Measurements from ENCODE around the gene TRAF2. TPM values are rescaled to one million over a fixed set of nuclear protein-coding genes. Genes with fewer than 3 reads are reported as not detected.

TRAF2 gene
- total and polyA plus RNA-seq, 2 of the 8 experiments (the other 6 are each of a cell fraction or from before 2014, with no cell fraction given) = 26.9 to 50.2 TPM

DNA sequence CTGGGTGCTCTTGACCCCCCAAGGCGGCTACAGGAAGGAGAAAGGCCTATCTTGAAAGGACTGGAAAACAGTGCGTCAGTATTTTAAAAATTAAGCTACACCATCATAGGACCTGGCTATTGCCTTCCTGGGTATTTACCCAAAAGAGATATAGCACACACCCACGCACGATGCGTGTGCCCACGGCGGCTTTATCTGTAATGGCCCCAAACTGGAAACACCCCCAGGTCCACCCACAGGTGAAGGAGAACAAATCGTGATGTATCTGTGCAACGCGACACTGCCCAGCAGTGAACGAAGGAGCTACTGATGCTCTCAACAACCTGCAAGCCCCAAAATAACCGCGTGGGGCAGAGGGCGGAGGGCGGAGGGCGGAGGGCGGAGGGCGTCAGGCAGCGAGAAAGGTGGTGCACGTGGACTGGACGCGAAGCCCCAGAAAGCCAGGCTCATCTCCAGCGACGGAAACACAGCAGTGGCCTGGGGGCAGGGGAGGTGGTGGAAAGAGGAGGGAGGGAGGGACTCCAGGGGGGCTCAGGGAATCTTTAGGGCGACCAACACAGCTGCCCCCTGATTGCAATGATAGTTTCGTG is 78.6 kb downstream of the TRAF2 start:
- Histone ChIP-seq H3K56ac (replicated peaks; ENCODE audit: insufficient read length, low read depth, low read length) (no peak overlapping the region), H3K79me1 (ENCODE audit: low read depth, low read length) (no peaks in the 10 kb centered on the region; the same call in 1 of the 2 replicates), H2BK15ac (ENCODE audit: low read length) (peak overlapping the region; percentile 61; the same call in 1 of the 2 replicates), H3K23me2 (ENCODE audit: low read depth, low read length) (no peaks in the 10 kb centered on the region), H3K23ac (ENCODE audit: insufficient read length) (no peak overlapping the region), H2BK12ac (ENCODE audit: low read depth, low read length) (0 out of 2 replicates have a peak overlapping the region, but pooled peaks have one; percentile 50), H2BK20ac (ENCODE audit: low read length) (no peak overlapping the region), H2AK5ac (ENCODE audit: low read depth, low read length) (no peak overlapping the region), H4K20me1 (replicated peaks in 1 of 2; ENCODE audit: control insufficient read depth in 1 of 2, insufficient read depth in 2 of 2, low read length in 2 of 2) (no peaks in the 10 kb centered on the region), H3K4me2 (ENCODE audit: insufficient read depth in 1 of 2, low read depth in 2 of 2, low read length in 2 of 2) (no peak overlapping the region), H3K27ac (ENCODE audit: low read depth, low read length) (no peak overlapping the region), H2BK5ac (ENCODE audit: low read depth, low read length) (no peak overlapping the region), H3K14ac (ENCODE audit: insufficient read length) (no peak overlapping the region), H2BK120ac (replicated peaks; ENCODE audit: low read depth, low read length) (no peak overlapping the region), H3K79me2 (ENCODE audit: control insufficient read depth in 1 of 2, insufficient read depth in 2 of 2, low read length in 2 of 2) (no peaks in the 10 kb centered on the region), H4K5ac (ENCODE audit: insufficient read length, low read depth, low read length) (no peak overlapping the region), H4K8ac (ENCODE audit: extremely low read depth, insufficient read depth, low read length) (no peak overlapping the region), H2AFZ (ENCODE audit: low read length) (no peak overlapping the region), H3K27me3 (replicated peaks in 1 of 4; ENCODE audit: control insufficient read depth in 3 of 4, extremely low read depth in 1 of 4, insufficient read depth in 3 of 4, low read length in 3 of 4) (no peaks in the 10 kb centered on the region), H3K36me3 (ENCODE audit: control insufficient read depth in 2 of 4, insufficient read depth in 4 of 4, low read length in 3 of 4) (no peaks in the 10 kb centered on the region), H3K4me1 (replicated peaks in 1 of 4; ENCODE audit: control insufficient read depth in 3 of 4, insufficient read depth in 4 of 4, low read length in 3 of 4) (peaks cover 0 to 7% (median 5%) of the 10 kb centered on the region in 4 experiments; a peak in 4 of 7 replicates), H3K9me3 (ENCODE audit: insufficient read depth in 2 of 2, low read depth in 1 of 2, low read length in 1 of 2) (no peaks in the 10 kb centered on the region), H3K4me3 (ENCODE audit: extremely low read depth in 1 of 4, insufficient read depth in 2 of 4, low read depth in 3 of 4, low read length in 4 of 4) (no peak overlapping the region), H3K18ac (ENCODE audit: extremely low read depth, low read length) (no peak overlapping the region), H3K4ac (replicated peaks; ENCODE audit: insufficient read length, low read depth, low read length) (no peak overlapping the region), H4K91ac (replicated peaks; ENCODE audit: insufficient read length, low read length) (peak overlapping the region; percentile 65), H3K9ac (replicated peaks in 1 of 4; ENCODE audit: extremely low read depth in 1 of 4, low read depth in 3 of 4, low read length in 3 of 4) (no peak overlapping the region)
- FAIRE-seq = no peak
- ChIA-PET CTCF (ENCODE audit: partially characterized antibody) (interaction anchor here (0.8 to 9.4 kb wide), 8 partner anchors 10 to 99 kb away, joined by 3 to 38 read pairs (median 4); partner anchors contain the start of gene LCN12), POLR2A (ENCODE audit: partially characterized antibody) (interaction anchor here (1.9 to 2.4 kb wide), 2 partner anchors 10 to 14 kb away, joined by 5 to 10 read pairs; no protein-coding TSS in a partner anchor)
- no peak for DNase-seq (ENCODE audit: low read depth in 1 of 2, low spot score in 2 of 2)
- no peak for TF ChIP-seq POLR2AphosphoS5 (IDR thresholded peaks at IDR 0.05; ENCODE audit: low read depth, low read length)
- no peak for TF ChIP-seq TEAD4 (IDR thresholded peaks at IDR 0.05; ENCODE audit: low read depth, low read length)
- no peak for TF ChIP-seq CREB1 (IDR thresholded peaks at IDR 0.05)
- no peak for TF ChIP-seq EP300 (IDR thresholded peaks at IDR 0.05; ENCODE audit: borderline replicate concordance in 1 of 2, low read depth in 2 of 2, low read length in 2 of 2)
- TF ChIP-seq SP1 (IDR thresholded peaks at IDR 0.05; ENCODE audit: low read depth, low read length) = no peak
- 93% methylated on average over 18 of the region's 26 CpGs; no CpG with 5 or more reads in 1 of the 2 experiments for WGBS, 2 experiments (ENCODE audit: extremely low coverage in 1 of 2, insufficient coverage in 1 of 2, insufficient read length in 1 of 2, insufficient replicate concordance in 2 of 2, low coverage in 1 of 2, low lambda C conversion rate in 2 of 2, missing lambda C conversion rate in 1 of 2)

Measured in H1 (cell line).